ENCODE measurements around the gene S100A8. TPM values are rescaled to one million over a fixed set of nuclear protein-coding genes. Genes with fewer than 3 reads are reported as not detected.

S100A8 gene
- polyA plus RNA-seq, 3 donors: 4,193 to 30,135 (median 27,689) TPM

DNA sequence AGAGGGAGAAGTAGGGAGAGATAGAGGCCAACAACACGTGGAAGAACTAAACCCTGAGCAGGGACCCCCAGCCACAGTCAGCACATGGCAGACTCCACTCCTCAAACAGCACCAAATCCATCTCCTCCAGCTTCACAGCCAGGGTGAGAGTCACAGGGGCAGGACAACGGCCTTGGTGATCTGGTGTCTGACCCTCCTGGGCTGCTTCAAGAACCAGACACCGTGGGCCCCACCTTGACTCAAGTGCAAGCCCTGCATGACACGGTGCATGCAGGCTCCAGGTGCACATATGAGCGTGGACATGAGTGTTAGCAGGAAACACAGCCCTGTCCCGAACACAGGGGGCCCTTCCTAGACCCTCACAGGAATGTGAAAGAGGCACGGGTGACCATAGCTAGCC is 47.7 kb upstream of the S100A8 start:
- 94% methylated on average over 4 of the region's 7 CpGs for WGBS (ENCODE audit: insufficient coverage)
- no peak for DNase-seq
- Histone ChIP-seq H3K27ac (ENCODE audit: low read depth in 1 of 2, low read length in 2 of 2) (no peak overlapping the region), H3K9ac (ENCODE audit: insufficient read depth, low read length, poor library complexity, severe bottlenecking) (no peak overlapping the region), H4K20me1 (ENCODE audit: insufficient read depth, low read length) (no peaks in the 10 kb centered on the region), H3K4me2 (replicated peaks; ENCODE audit: extremely low read depth, low read length, poor library complexity, severe bottlenecking) (no peak overlapping the region), H3K9me3 (replicated peaks in 1 of 2; ENCODE audit: control insufficient read depth in 1 of 2, insufficient read depth in 1 of 2, low read length in 2 of 2) (no peaks in the 10 kb centered on the region), H3K4me3 (replicated peaks in 1 of 3; ENCODE audit: low read depth in 2 of 3, low read length in 3 of 3) (no peak overlapping the region), H3K4me1 (ENCODE audit: control insufficient read depth in 1 of 2, insufficient read depth in 2 of 2, low read length in 2 of 2) (peaks cover 0 to 9% of the 10 kb centered on the region in 2 donors), H3K36me3 (replicated peaks in 1 of 2; ENCODE audit: control insufficient read depth in 1 of 2, insufficient read depth in 2 of 2, low read length in 2 of 2) (no peaks in the 10 kb centered on the region), H3K27me3 (ENCODE audit: control insufficient read depth in 2 of 2, insufficient read depth in 2 of 2, low read length in 2 of 2) (no peaks in the 10 kb centered on the region), H3K79me2 (ENCODE audit: insufficient read depth, low read length) (no peaks in the 10 kb centered on the region), H2AFZ (ENCODE audit: insufficient read depth, low read depth, low read length, poor library complexity, severe bottlenecking) (no peak overlapping the region)
- no peaks in the 10 kb centered on the region for H3K9me3 Mint-ChIP-seq
- H3K4me3 Mint-ChIP-seq: no peak overlapping the region
- intact Hi-C loops (cut with micrococcal nuclease): no loop called here
- H3K27me3 Mint-ChIP-seq (ENCODE audit: low read depth in 3 of 3): peaks cover 2 to 15% (median 10%) of the 10 kb centered on the region in 3 donors
- TF ChIP-seq, protein P1, sequence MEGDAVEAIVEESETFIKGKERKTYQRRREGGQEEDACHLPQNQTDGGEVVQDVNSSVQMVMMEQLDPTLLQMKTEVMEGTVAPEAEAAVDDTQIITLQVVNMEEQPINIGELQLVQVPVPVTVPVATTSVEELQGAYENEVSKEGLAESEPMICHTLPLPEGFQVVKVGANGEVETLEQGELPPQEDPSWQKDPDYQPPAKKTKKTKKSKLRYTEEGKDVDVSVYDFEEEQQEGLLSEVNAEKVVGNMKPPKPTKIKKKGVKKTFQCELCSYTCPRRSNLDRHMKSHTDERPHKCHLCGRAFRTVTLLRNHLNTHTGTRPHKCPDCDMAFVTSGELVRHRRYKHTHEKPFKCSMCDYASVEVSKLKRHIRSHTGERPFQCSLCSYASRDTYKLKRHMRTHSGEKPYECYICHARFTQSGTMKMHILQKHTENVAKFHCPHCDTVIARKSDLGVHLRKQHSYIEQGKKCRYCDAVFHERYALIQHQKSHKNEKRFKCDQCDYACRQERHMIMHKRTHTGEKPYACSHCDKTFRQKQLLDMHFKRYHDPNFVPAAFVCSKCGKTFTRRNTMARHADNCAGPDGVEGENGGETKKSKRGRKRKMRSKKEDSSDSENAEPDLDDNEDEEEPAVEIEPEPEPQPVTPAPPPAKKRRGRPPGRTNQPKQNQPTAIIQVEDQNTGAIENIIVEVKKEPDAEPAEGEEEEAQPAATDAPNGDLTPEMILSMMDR (IDR thresholded peaks at IDR 0.05): no peak
- no peaks in the 10 kb centered on the region for H3K36me3 Mint-ChIP-seq
- no peak overlapping the region for H3K27ac Mint-ChIP-seq
- peaks cover 3% of the 10 kb centered on the region for H3K4me1 Mint-ChIP-seq

DNA sequence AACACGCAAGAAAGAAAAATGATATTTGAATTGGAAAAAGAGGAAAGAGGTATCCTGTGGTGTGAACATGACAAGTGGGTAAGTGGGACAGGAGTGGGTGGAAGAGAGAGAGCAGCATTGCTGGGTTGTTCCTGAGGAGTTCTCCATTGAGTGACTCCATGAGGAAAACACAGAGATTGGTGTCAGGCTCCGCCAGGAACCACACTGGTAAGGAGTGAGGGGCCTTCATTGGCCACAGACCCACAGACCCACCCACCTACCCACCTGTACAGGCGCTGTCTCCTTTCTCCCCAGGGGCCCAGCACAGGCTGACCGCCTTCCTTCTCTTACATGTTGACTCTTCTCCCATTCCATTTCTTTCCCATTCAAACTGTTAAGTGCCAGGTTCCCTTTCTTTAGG is 46.4 kb upstream of the S100A8 start:
- H3K4me3 Mint-ChIP-seq: no peak overlapping the region
- no peak for DNase-seq
- H3K9me3 Mint-ChIP-seq: no peaks in the 10 kb centered on the region
- no peaks in the 10 kb centered on the region for H4K20me1 ChIP-seq (ENCODE audit: insufficient read depth, low read length)
- intact Hi-C loops (cut with micrococcal nuclease): no loop called here
- H2AFZ ChIP-seq (ENCODE audit: insufficient read depth, low read depth, low read length, poor library complexity, severe bottlenecking): no peak overlapping the region
- H3K9ac ChIP-seq (ENCODE audit: insufficient read depth, low read length, poor library complexity, severe bottlenecking): no peak overlapping the region
- no peaks in the 10 kb centered on the region for H3K9me3 ChIP-seq (replicated peaks in 1 of 2; ENCODE audit: control insufficient read depth in 1 of 2, insufficient read depth in 1 of 2, low read length in 2 of 2)
- H3K79me2 ChIP-seq (ENCODE audit: insufficient read depth, low read length): no peaks in the 10 kb centered on the region
- no peak overlapping the region for H3K27ac Mint-ChIP-seq
- 100% methylated on average over 2 of the region's 4 CpGs for WGBS (ENCODE audit: insufficient coverage)
- H3K27ac ChIP-seq (ENCODE audit: low read depth in 1 of 2, low read length in 2 of 2): no peak overlapping the region
- no peaks in the 10 kb centered on the region for H3K36me3 ChIP-seq (replicated peaks in 1 of 2; ENCODE audit: control insufficient read depth in 1 of 2, insufficient read depth in 2 of 2, low read length in 2 of 2)
- peaks cover 3% of the 10 kb centered on the region for H3K4me1 Mint-ChIP-seq
- no peaks in the 10 kb centered on the region for H3K27me3 ChIP-seq (ENCODE audit: control insufficient read depth in 2 of 2, insufficient read depth in 2 of 2, low read length in 2 of 2)
- peaks cover 0 to 9% of the 10 kb centered on the region in 2 donors for H3K4me1 ChIP-seq (ENCODE audit: control insufficient read depth in 1 of 2, insufficient read depth in 2 of 2, low read length in 2 of 2)
- H3K36me3 Mint-ChIP-seq: no peaks in the 10 kb centered on the region
- H3K4me2 ChIP-seq (replicated peaks; ENCODE audit: extremely low read depth, low read length, poor library complexity, severe bottlenecking): no peak overlapping the region
- no peak overlapping the region for H3K4me3 ChIP-seq (replicated peaks in 1 of 3; ENCODE audit: low read depth in 2 of 3, low read length in 3 of 3)
- H3K27me3 Mint-ChIP-seq (ENCODE audit: low read depth in 3 of 3): peaks cover 2 to 15% (median 9%) of the 10 kb centered on the region in 3 donors
- TF ChIP-seq, protein P1 (IDR thresholded peaks at IDR 0.05): no peak

Measured in CD14-positive monocyte (primary cell).